Right atrium auricular region (tissue), 2 donors: ENCODE results near the gene IGFBP1. TPM values are rescaled to one million over a fixed set of nuclear protein-coding genes. Genes with fewer than 3 reads are reported as not detected.

Source experiments
- DNase-seq: peaks from one replicate; pipeline ENCODE4 v3.0.0-alpha.2; 2019; ENCODE audit warnings: low spot score
- H3K27ac ChIP-seq, 2 donors: fragments of 200-600 bp; sonication (generic); 1 replicate in 1 of 2; 2 replicates in 1 of 2; pipeline ENCODE4 v1.5.1; 2016 to 2019
- H3K27me3 ChIP-seq, 2 donors: fragments of 200-600 bp; sonication (generic); one replicate each; pipeline versions ENCODE4 v1.5.1 to v1.6.0; 2017 to 2019
- H3K36me3 ChIP-seq: fragments of 200-600 bp; sonication (generic); one replicate; pipeline ENCODE4 v1.5.1; 2016
- H3K4me1 ChIP-seq, 2 donors: fragments of 200-600 bp; sonication (generic); one replicate each; pipeline versions ENCODE4 v1.5.1 to v1.6.0; 2017 to 2019
- H3K4me3 ChIP-seq, 2 donors: fragments of 200-600 bp; sonication (generic); 1 replicate in 1 of 2; 2 replicates in 1 of 2; pipeline ENCODE4 v1.5.1; 2017 to 2019; ENCODE audit warnings: mild to moderate bottlenecking in 1 of 2, moderate library complexity in 1 of 2
- H3K9me3 ChIP-seq, 2 donors: fragments of 200-600 bp; sonication (generic); one replicate each; pipeline ENCODE4 v1.5.1; 2019
- total RNA-seq, 2 donors: library from RNA; depleted of rRNA; stranded (reverse); fragments of >200 nt; gene quantifications; one replicate each; pipeline ENCODE4 v1.1.0, GENCODE V29; 2016
- TF ChIP-seq, protein P1 (sequence below), 2 donors: fragments of 200-600 bp; sonication (generic); IDR thresholded peaks; one replicate each; pipeline ENCODE4 v1.5.1; 2019; ENCODE audit warnings: antibody characterized with exemption in 2 of 2

IGFBP1 gene
- total RNA-seq, 2 donors from 2014 or later: 1.6 TPM; not detected in 1

DNA sequence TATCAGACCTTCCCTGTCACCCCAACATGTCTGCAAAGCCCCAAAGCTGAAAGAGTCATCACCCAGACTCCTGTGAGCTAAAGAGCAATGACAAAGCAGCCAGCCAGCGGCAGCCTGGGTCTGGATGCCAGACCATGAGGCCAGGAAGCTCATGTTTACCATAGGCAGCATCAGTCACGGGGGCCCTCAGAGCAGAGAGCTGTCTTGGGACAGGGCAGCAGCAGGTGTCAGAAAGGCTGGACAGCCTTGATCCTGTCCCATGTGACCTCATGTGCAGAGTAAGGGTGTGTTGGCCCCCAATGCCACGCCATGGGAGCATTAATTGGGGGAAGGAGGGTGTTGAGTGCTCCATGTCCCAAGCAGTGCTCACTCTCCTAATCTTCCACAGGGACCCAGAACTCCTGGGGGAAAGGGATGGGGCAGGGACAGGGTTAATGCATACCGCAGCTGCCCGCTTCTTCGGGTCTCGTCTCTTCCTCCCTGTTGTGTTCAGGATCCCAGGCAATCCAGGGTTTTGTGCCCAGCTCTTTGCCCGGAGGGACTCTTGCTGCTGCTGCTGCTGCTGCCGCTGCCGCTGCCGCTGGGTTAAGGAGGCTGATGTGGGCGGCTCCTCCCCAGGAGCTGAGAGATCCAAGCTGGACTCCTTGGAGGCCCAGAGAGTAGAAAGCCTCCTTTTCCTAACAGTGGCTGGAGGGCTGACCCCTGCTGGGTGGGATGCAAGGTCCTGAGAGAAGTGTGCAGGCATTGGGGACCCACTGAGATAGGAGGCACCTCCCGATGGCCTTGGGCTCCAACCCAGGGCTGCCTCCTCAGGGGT lies 22.5 kb upstream of the IGFBP1 start:
- no peaks in the 10 kb centered on the region for H3K27me3 ChIP-seq
- H3K36me3 ChIP-seq: no peaks in the 10 kb centered on the region
- no peak overlapping the region for H3K27ac ChIP-seq
- H3K4me3 ChIP-seq: no peak overlapping the region
- no peak for DNase-seq
- no peaks in the 10 kb centered on the region for H3K4me1 ChIP-seq
- TF ChIP-seq, protein P1, sequence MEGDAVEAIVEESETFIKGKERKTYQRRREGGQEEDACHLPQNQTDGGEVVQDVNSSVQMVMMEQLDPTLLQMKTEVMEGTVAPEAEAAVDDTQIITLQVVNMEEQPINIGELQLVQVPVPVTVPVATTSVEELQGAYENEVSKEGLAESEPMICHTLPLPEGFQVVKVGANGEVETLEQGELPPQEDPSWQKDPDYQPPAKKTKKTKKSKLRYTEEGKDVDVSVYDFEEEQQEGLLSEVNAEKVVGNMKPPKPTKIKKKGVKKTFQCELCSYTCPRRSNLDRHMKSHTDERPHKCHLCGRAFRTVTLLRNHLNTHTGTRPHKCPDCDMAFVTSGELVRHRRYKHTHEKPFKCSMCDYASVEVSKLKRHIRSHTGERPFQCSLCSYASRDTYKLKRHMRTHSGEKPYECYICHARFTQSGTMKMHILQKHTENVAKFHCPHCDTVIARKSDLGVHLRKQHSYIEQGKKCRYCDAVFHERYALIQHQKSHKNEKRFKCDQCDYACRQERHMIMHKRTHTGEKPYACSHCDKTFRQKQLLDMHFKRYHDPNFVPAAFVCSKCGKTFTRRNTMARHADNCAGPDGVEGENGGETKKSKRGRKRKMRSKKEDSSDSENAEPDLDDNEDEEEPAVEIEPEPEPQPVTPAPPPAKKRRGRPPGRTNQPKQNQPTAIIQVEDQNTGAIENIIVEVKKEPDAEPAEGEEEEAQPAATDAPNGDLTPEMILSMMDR (IDR thresholded peaks at IDR 0.05): no peak
- peaks cover 0 to 7% of the 10 kb centered on the region in 2 donors for H3K9me3 ChIP-seq

DNA sequence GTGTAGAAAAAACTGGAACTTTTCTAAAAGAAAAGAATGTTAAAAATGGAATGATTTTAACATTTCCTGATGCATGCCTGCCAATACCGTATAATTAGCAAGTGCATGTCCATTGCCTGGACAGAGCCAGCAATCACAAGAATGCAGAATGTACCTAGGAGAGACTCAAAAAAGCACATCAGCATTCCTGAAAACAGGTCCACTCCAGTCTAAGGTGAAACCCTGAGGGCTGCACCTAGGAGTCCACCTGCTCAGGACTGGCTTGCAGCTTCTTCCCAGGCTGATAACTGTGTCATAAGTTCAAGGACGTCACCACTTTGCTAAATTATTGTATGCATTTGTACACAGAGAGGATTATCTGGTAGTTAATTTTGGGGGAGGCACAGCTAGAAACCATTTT lies 20.8 kb upstream of the IGFBP1 start:
- H3K4me3 ChIP-seq: no peak overlapping the region
- no peaks in the 10 kb centered on the region for H3K27me3 ChIP-seq
- no peaks in the 10 kb centered on the region for H3K36me3 ChIP-seq
- no peak for DNase-seq
- H3K4me1 ChIP-seq: no peaks in the 10 kb centered on the region
- TF ChIP-seq, protein P1 (IDR thresholded peaks at IDR 0.05): no peak
- H3K9me3 ChIP-seq: peaks cover 0 to 7% of the 10 kb centered on the region in 2 donors
- no peak overlapping the region for H3K27ac ChIP-seq

DNA sequence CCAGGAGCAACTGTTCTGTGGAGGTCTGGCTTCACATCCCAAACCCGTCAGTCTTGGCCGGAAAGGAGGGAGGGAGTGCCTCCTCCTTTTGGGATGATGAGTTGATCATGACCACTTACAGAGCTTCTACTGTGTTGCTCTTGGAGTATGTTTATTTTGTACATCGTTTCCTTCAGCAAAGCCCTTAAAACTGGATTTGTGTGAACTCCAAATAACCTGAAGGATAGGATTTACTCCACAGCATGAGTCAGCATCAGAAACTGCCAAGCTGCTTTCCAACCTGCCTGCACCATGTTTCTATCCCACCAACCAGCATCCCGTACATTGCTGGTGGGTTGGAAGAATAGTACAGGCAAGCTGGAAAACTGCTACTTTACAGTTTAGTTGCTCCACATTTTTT lies 18.9 kb upstream of the IGFBP1 start:
- H3K27me3 ChIP-seq: no peaks in the 10 kb centered on the region
- H3K4me3 ChIP-seq: no peak overlapping the region
- TF ChIP-seq, protein P1 (IDR thresholded peaks at IDR 0.05): no peak
- H3K27ac ChIP-seq: no peak overlapping the region
- DNase-seq: no peak
- H3K36me3 ChIP-seq: no peaks in the 10 kb centered on the region
- H3K4me1 ChIP-seq: no peaks in the 10 kb centered on the region
- H3K9me3 ChIP-seq: peaks cover 0 to 7% of the 10 kb centered on the region in 2 donors

DNA sequence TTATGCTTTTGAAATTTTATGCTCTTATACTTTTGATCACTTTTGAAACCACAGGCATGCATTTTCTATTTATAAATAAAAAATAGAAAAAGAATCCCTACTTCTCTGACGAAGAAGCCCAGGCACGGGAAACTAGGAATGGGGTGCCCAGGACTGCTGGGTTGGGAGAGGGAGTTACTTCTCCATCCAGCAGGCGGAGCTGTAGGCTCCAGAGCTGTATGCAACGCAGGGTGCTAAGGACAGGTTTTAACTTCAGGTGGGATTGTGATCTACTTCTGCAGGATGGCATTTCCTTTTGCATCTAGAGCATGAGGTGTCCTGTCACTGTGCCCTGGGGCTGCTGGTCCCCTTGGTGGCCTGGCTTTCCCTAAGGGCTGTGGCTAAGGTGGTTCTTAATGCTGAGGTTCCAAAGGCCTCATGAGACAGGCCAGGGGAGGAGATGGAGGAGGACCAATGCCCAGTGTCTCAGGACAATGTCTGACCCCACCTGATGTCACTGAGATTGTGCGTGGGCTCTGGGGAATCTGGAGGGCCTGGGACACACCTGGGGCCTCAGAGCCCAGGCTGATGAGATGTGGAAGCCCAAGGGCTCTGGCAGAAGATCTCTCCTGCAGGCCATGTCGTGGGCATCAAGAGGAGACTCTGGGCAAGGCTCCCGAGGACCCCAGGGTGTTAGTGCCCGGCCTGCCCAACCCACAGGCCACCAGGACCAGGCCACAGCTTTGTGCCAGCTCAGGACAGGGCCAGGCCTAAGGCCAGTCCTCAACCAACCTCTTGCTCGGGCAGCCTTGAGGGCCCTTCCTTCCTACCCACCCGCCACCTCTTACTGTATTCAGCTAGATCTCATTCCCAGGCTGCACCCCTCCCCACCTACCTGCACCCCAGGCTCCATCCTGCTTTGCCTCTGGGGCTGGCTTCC lies 15.9 kb upstream of the IGFBP1 start:
- H3K4me1 ChIP-seq: no peaks in the 10 kb centered on the region
- TF ChIP-seq, protein P1 (IDR thresholded peaks at IDR 0.05): peak in 1 of 2 donors; percentile 17
- peak; percentile 38 for DNase-seq

DNA sequence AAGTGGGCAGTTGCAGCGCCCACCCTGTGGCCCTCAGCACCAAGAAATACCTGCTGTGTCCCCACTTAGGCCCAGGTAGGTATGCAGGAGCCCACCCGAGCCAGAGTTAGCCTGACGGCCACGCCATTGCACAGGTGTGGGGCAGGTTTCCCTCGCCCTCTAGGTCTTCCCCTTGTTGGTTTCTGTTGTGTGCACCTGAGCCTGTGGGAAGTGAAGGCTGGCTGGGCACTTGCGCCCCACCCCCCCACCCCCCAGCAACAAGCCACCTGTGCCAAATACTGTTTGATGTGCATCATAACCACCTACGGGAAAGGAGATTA lies 15.3 kb upstream of the IGFBP1 start, which contains the start of gene CCDC201:
Gene CCDC201, minus strand, starts transcription at position 48 of the 320 bp plus-strand sequence. CDS start 75 bp downstream, outside the sequence.
- Histone ChIP-seq H3K27me3 (no peaks in the 10 kb centered on the region), H3K36me3 (no peaks in the 10 kb centered on the region), H3K9me3 (peaks cover 0 to 5% of the 10 kb centered on the region in 2 donors), H3K4me3 (no peak within 1 kb of the TSS), H3K4me1 (no peaks in the 10 kb centered on the region), H3K27ac (no peak within 1 kb of the TSS)
- TF ChIP-seq, protein P1 (IDR thresholded peaks at IDR 0.05): no peak
- DNase-seq: no peak

More for the DNA sequence above, 15.9 kb upstream of the IGFBP1 start:
- Histone ChIP-seq H3K9me3 (peaks cover 0 to 7% of the 10 kb centered on the region in 2 donors), H3K27me3 (no peaks in the 10 kb centered on the region), H3K27ac (no peak overlapping the region), H3K4me3 (no peak overlapping the region), H3K36me3 (no peaks in the 10 kb centered on the region)
